Esophagus muscularis mucosa (tissue), 4 donors: ENCODE measurements around the gene NAV2. TPM values are rescaled to one million over a fixed set of nuclear protein-coding genes. Genes with fewer than 3 reads are reported as not detected.

Source experiments
- DNase-seq: peaks from one replicate; pipeline ENCODE4 v3.0.0-alpha.2; 2017; ENCODE audit errors: extremely low spot score
- H3K27ac ChIP-seq, 4 donors: fragments of 200-600 bp; sonication (generic); replicated peaks in 1 of 4; 1 replicate in 3 of 4; 2 replicates in 1 of 4; pipeline ENCODE4 v1.5.1; 2016 to 2019; ENCODE audit warnings: mild to moderate bottlenecking in 1 of 4
- H3K27me3 ChIP-seq, 4 donors: fragments of 200-600 bp; sonication (generic); one replicate each; pipeline versions ENCODE4 v1.5.1 to v1.6.0; 2016 to 2019
- H3K36me3 ChIP-seq, 4 donors: fragments of 200-600 bp; sonication (generic); one replicate each; pipeline ENCODE4 v1.5.1; 2016 to 2019
- H3K4me1 ChIP-seq, 4 donors: fragments of 200-600 bp; sonication (generic); one replicate each; pipeline ENCODE4 v1.5.1; 2016 to 2019
- H3K4me3 ChIP-seq, 4 donors: fragments of 200-600 bp; sonication (generic); 1 replicate in 2 of 4; 2 replicates in 2 of 4; pipeline ENCODE4 v1.5.1; 2016 to 2019; ENCODE audit warnings: mild to moderate bottlenecking in 4 of 4, moderate library complexity in 1 of 4
- H3K9me3 ChIP-seq, 4 donors: fragments of 200-600 bp; sonication (generic); 1 replicate in 3 of 4; 2 replicates in 1 of 4; pipeline ENCODE4 v1.5.1; 2016 to 2019
- EP300 ChIP-seq: sonication (generic); formaldehyde crosslinking; IDR thresholded peaks from one replicate; pipeline ENCODE4 v1.6.1; 2017; ENCODE audit warnings: antibody characterized with exemption
- POLR2A ChIP-seq: fragments of 450-650 bp; IDR thresholded peaks from one replicate; pipeline ENCODE4 v1.6.1; 2017; ENCODE audit warnings: antibody characterized with exemption, moderate library complexity, mild to moderate bottlenecking, low read depth
- POLR2AphosphoS5 ChIP-seq, 2 donors: sonication (generic); formaldehyde crosslinking; IDR thresholded peaks; one replicate each; pipeline ENCODE4 v1.6.1; 2017; ENCODE audit warnings: antibody characterized with exemption in 2 of 2
- WGBS: methylation state at CpG from one replicate; pipeline ENCODE4 v1.1.5; 2018; 5-methylcytosine and 5-hydroxymethylcytosine counted together
- intact Hi-C: fragments of 100-400 bp; cut with DNase I; formaldehyde crosslinking; loops from one replicate; pipeline ENCODE4 v1.15.1; 2023
- total RNA-seq, 4 donors: library from RNA; depleted of rRNA; stranded (reverse); fragments of >200 nt; gene quantifications; one replicate each; pipeline versions ENCODE4 v1.1.0 to v1.2.1, GENCODE V29; 2016
- TF ChIP-seq, protein P1 (sequence below), 3 experiments: fragments of 200-600 bp in 2 of 3; fragments of 450-650 bp in 1 of 3; sonication (generic) in 2 of 3; IDR thresholded peaks; one replicate each; pipeline ENCODE4 v1.5.1; 2017 to 2019; ENCODE audit warnings: antibody characterized with exemption in 3 of 3, mild to moderate bottlenecking in 2 of 3, moderate library complexity in 1 of 3

Gene NAV2
- total RNA-seq, 4 donors from 2014 or later = 21.9 to 57.0 (median 37.5) TPM

DNA sequence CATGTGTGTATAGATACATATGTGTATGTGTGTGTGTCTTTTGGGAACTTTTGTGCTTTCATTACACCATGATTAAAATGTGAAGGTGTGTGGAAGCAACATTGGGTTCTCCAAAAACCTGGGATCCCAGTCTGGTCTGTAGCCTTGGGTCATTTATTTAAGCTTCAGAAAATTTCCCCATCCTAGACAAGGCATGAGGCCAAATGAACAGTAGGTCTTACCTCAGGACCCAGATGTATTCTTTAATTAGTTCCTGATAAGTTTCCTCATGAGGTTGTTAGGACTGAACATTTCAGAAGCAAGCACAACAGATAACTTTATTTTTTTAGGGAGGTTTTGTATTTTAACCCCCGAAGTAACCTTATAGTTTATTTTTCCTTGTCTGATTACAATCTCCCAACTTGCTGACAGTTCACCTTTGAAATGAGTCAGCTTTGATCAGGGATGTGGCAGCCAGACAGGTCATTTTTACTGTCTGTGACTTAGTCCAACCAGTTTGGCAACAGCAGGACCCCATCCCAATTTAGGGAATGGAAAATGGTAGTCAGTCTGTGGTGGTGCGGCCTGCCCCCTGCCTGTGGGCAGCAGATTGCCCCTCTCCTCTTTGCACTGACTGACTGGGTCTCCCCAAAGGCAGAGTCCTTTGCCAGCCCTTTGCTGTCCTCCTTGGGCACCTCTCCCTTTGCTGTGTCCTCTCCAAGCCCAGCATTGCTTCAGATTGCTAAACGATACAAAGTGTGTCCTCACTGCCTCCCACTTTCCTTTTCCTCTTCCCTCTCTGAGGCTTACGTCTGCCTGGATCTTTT, 88.3 kb downstream of the NAV2 start:
- H3K27me3 ChIP-seq = no peaks in the 10 kb centered on the region
- WGBS = 62% methylated on average over 4 of the region's 4 CpGs
- no peaks in the 10 kb centered on the region for H3K36me3 ChIP-seq
- intact Hi-C loops = no loop called here
- H3K4me1 ChIP-seq = peaks cover 23 to 77% (median 51%) of the 10 kb centered on the region in 4 donors
- no peaks in the 10 kb centered on the region for H3K9me3 ChIP-seq
- DNase-seq = no peak
- no peak overlapping the region for H3K27ac ChIP-seq
- TF ChIP-seq EP300 = no peak
- TF ChIP-seq, protein P1, sequence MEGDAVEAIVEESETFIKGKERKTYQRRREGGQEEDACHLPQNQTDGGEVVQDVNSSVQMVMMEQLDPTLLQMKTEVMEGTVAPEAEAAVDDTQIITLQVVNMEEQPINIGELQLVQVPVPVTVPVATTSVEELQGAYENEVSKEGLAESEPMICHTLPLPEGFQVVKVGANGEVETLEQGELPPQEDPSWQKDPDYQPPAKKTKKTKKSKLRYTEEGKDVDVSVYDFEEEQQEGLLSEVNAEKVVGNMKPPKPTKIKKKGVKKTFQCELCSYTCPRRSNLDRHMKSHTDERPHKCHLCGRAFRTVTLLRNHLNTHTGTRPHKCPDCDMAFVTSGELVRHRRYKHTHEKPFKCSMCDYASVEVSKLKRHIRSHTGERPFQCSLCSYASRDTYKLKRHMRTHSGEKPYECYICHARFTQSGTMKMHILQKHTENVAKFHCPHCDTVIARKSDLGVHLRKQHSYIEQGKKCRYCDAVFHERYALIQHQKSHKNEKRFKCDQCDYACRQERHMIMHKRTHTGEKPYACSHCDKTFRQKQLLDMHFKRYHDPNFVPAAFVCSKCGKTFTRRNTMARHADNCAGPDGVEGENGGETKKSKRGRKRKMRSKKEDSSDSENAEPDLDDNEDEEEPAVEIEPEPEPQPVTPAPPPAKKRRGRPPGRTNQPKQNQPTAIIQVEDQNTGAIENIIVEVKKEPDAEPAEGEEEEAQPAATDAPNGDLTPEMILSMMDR (IDR thresholded peaks at IDR 0.05) = no peak
- no peak for TF ChIP-seq POLR2A
- no peak overlapping the region for H3K4me3 ChIP-seq

DNA sequence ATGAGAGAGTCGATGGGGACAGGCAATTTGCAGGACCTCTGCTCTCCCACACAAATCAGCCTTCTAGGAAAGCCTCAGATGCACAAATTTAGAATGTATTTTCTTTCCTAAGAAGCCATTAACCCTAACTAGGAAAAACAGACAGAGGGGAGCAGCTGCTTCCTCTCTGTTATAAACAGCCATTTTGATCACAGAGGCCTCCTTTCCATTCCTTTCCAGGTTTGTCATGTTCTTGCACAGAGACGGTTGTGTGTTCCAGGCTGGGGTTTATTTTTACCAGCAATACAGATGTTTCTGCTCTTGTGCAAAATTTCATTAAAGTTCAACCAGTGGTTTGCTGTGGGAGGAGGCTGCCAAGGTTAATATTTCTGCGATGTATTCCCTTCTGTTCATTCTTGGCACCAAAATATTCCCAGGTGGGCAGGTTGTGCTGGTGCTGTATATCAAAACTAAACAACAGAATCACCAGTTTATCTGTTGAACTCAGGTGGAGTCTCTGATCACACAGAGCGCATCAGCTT, 90.2 kb downstream of the NAV2 start:
- intact Hi-C loops = no loop called here
- no peaks in the 10 kb centered on the region for H3K27me3 ChIP-seq
- H3K4me3 ChIP-seq = no peak overlapping the region
- WGBS = 63% methylated on average over 4 of the region's 4 CpGs
- no peaks in the 10 kb centered on the region for H3K9me3 ChIP-seq
- H3K27ac ChIP-seq = no peak overlapping the region
- H3K36me3 ChIP-seq = no peaks in the 10 kb centered on the region
- DNase-seq = no peak
- no peak for TF ChIP-seq POLR2AphosphoS5 (IDR thresholded peaks at IDR 0.05)
- H3K4me1 ChIP-seq = peaks cover 26 to 71% (median 55%) of the 10 kb centered on the region in 4 donors

DNA sequence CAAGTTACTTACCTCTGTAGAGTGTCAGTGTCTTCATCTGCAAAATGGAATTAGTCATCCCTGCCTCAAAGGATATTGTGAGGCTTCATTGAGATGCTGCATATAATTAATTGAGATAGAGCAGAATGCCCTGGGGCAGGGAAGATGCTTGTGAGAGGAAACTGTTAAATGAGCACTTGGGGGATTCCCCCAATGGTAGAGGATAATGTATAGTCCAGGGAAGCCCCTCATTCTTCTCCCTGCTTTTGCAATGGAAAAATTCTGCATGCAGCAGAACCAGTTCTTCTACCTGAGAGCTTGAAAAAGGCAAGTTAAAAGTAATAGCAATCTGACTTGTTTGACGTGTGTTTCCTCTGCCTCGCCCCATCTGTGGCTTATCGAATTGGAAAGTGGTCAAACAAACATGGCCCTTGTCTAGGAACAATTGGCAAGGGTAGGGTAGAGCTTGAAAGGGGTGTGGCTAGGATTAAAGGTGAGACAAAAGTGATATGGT, 90.9 kb downstream of the NAV2 start:
- no peak overlapping the region for H3K4me3 ChIP-seq
- H3K9me3 ChIP-seq = no peaks in the 10 kb centered on the region
- intact Hi-C loops = no loop called here
- DNase-seq = no peak
- H3K27me3 ChIP-seq = no peaks in the 10 kb centered on the region
- peaks cover 26 to 75% (median 54%) of the 10 kb centered on the region in 4 donors for H3K4me1 ChIP-seq
- TF ChIP-seq EP300 (no peak), POLR2AphosphoS5 (IDR thresholded peaks at IDR 0.05) (no peak), POLR2A (no peak)
- TF ChIP-seq, protein P1 (IDR thresholded peaks at IDR 0.05) = no peak
- H3K36me3 ChIP-seq = no peaks in the 10 kb centered on the region
- WGBS = 91% methylated on average over 3 of the region's 3 CpGs
- H3K27ac ChIP-seq = no peak overlapping the region

DNA sequence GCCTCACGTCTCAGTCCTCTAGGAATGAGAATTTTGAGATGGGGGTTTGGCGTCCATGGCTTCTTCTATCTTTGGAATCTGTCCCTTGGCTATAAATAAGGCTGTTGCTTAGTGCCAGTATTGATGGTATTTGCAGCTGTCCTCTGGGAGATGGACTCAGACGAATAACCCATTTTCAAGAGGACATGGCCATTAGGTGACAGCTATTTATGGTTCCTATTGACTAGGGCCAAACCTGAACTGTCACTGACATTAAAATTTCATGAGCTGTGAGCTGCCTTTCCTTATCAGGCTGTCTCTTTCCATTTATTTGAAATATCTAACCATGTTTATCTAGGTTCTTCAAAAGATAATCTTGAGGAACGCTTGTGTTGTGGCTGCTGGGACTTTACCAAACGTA, 92.7 kb downstream of the NAV2 start:
- WGBS = 55% methylated on average over 5 of the region's 5 CpGs
- H3K4me1 ChIP-seq = peaks cover 20 to 70% (median 49%) of the 10 kb centered on the region in 4 donors
- H3K4me3 ChIP-seq = no peak overlapping the region
- H3K9me3 ChIP-seq = no peaks in the 10 kb centered on the region
- no peak overlapping the region for H3K27ac ChIP-seq
- H3K27me3 ChIP-seq = no peaks in the 10 kb centered on the region
- DNase-seq = no peak
- intact Hi-C loops = no loop called here
- H3K36me3 ChIP-seq = no peaks in the 10 kb centered on the region
- no peak for TF ChIP-seq POLR2AphosphoS5 (IDR thresholded peaks at IDR 0.05)
- TF ChIP-seq, protein P1 (IDR thresholded peaks at IDR 0.05) = no peak
- TF ChIP-seq EP300 = no peak
- no peak for TF ChIP-seq POLR2A

DNA sequence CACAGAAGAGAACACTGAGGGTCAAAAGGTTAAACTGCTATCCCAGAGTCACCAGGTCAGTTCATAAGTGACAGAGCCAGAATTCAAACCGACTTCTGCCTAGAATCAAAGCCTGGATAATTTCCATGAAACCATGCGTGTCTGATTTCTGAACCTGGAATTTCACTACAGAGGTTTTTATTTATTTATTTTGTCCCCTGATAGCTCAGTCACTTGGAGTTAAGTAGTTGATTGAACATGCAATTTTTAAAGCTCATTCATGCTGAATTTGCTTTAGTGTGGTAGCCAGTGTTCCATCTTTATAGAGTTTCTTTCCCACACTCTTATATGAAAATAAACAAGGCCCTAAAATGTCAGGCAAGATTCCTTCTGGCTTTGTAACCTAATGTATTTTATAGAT, 93.2 kb downstream of the NAV2 start:
- intact Hi-C loops = no loop called here
- WGBS = 66% methylated on average over 2 of the region's 2 CpGs
- Histone ChIP-seq H3K27ac (no peak overlapping the region), H3K36me3 (no peaks in the 10 kb centered on the region), H3K4me3 (no peak overlapping the region), H3K9me3 (no peaks in the 10 kb centered on the region), H3K4me1 (peaks cover 22 to 70% (median 47%) of the 10 kb centered on the region in 4 donors), H3K27me3 (no peaks in the 10 kb centered on the region)
- TF ChIP-seq POLR2AphosphoS5 (IDR thresholded peaks at IDR 0.05) = no peak
- no peak for TF ChIP-seq POLR2A
- no peak for TF ChIP-seq EP300
- no peak for DNase-seq
